ENCODE measurements around the gene CSNK1G3. TPM values are rescaled to one million over a fixed set of nuclear protein-coding genes. Genes with fewer than 3 reads are reported as not detected.

Gene CSNK1G3
- total RNA-seq, 1 donor from 2014 or later, result 63.9 TPM

DNA sequence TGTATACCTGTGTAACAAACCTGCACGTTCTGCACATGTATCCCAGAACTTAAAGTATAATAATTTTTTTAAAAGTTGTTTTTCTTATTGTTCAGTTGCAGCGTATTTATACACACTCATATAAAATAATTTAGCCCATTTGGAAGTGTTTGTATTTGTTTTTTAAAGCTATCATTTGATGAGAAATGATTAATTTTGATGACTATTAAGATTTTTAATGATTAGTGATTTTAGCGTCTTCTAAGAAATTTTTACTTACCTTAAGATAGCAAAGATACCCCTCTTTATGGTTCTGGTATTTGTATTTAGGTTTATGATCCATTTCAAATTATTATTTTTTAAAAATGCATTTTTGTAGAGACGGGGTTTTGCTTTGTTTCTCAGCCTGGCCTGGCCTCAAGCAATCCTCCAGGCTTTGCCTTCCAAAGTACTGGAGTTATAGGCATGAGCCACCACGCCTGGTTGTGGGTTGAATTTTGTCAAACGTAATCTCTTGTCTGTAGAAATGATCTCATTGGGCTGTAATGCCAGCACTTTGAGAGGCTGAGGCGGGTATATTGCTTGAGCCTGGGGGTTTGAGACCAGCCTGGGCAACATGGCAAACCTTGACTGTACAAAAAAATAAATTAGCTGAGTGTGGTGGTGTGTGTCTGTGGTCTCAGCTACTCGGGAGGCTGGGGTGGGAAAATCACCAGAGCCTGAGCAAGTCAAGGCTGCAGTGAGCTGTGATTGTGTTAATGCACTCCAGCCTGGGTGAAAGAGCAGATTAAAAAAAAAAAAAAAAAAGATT, 26.9 kb downstream of the CSNK1G3 start:
- no peak overlapping the region for H3K27ac Mint-ChIP-seq
- H3K36me3 Mint-ChIP-seq, result no peaks in the 10 kb centered on the region
- TF ChIP-seq, protein P1, sequence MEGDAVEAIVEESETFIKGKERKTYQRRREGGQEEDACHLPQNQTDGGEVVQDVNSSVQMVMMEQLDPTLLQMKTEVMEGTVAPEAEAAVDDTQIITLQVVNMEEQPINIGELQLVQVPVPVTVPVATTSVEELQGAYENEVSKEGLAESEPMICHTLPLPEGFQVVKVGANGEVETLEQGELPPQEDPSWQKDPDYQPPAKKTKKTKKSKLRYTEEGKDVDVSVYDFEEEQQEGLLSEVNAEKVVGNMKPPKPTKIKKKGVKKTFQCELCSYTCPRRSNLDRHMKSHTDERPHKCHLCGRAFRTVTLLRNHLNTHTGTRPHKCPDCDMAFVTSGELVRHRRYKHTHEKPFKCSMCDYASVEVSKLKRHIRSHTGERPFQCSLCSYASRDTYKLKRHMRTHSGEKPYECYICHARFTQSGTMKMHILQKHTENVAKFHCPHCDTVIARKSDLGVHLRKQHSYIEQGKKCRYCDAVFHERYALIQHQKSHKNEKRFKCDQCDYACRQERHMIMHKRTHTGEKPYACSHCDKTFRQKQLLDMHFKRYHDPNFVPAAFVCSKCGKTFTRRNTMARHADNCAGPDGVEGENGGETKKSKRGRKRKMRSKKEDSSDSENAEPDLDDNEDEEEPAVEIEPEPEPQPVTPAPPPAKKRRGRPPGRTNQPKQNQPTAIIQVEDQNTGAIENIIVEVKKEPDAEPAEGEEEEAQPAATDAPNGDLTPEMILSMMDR (IDR thresholded peaks at IDR 0.05; ENCODE audit: unreplicated experiment), result no peak
- no peaks in the 10 kb centered on the region for H3K27me3 Mint-ChIP-seq (ENCODE audit: low read depth)
- no peak for DNase-seq (ENCODE audit: low spot score in 2 of 2, unreplicated experiment in 2 of 2)
- H3K9me3 Mint-ChIP-seq, result no peaks in the 10 kb centered on the region
- H3K4me3 Mint-ChIP-seq, result no peak overlapping the region
- peaks cover 21% of the 10 kb centered on the region for H3K4me1 Mint-ChIP-seq

DNA sequence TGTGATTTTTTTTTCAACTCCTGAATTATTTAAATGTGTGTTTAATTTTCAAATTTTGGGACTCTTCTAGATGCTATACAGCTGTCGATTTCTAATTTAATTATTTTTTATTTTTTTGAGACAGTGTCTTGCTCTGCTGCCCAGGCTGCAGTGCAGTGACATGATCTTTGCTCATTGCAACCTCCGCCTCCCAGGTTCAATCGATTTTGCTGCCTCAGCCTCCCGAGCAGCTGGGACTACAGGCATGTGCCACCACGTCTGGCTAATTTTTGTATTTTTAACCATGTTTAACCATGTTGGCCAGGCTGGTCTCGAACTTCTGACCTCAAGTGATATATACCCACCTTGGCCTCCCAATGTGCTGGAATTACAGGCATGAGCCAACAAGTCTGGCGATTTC, 28.6 kb downstream of the CSNK1G3 start:
- H3K27ac Mint-ChIP-seq, result no peak overlapping the region
- no peaks in the 10 kb centered on the region for H3K36me3 Mint-ChIP-seq
- no peaks in the 10 kb centered on the region for H3K27me3 Mint-ChIP-seq (ENCODE audit: low read depth)
- H3K4me1 Mint-ChIP-seq, result peaks cover 21% of the 10 kb centered on the region
- DNase-seq (ENCODE audit: low spot score in 2 of 2, unreplicated experiment in 2 of 2), result no peak
- no peak overlapping the region for H3K4me3 Mint-ChIP-seq
- no peaks in the 10 kb centered on the region for H3K9me3 Mint-ChIP-seq
- TF ChIP-seq, protein P1 (IDR thresholded peaks at IDR 0.05; ENCODE audit: unreplicated experiment), result no peak

DNA sequence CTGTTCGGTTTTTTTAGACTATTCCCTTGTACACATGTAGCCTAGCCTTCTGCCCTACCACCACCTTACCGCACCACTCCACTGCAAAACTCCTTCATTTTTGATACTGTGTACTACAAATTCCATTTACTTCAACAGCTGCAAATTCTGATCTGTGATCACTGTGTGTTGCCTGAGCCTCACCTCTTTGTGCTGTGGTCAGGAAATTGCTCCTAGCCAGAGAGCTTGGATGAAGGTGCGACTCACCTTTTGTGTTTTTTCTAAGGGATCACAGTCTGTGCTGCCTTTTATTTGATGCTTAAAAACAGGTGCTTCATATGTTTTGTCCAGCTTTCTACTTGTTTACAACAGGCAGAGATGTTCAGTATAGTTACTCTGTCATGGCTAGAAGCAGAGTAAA, 31.5 kb downstream of the CSNK1G3 start:
- no peak overlapping the region for H3K4me3 Mint-ChIP-seq

DNA sequence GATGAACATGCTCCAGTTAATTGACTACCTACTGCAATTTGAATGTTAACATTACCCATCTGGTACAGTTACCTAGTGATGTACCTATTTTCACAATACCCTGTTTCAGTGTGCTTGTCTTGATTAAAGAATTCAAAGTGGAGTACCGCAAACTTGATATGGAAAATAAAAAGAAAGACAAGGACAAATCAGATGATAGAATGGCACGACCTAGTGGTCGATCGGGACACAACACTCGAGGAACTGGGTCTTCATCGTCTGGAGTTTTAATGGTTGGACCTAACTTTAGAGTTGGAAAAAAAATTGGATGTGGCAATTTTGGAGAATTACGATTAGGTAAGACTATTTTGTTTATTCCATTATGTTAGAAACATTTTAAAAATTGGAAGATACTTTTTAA, 33.5 kb downstream of the CSNK1G3 start:
- Mint-ChIP-seq H3K27me3 (ENCODE audit: low read depth) (no peaks in the 10 kb centered on the region), H3K36me3 (peaks cover 9% of the 10 kb centered on the region), H3K27ac (no peak overlapping the region), H3K4me1 (peaks cover 15% of the 10 kb centered on the region), H3K4me3 (no peak overlapping the region), H3K9me3 (no peaks in the 10 kb centered on the region)
- DNase-seq (ENCODE audit: low spot score in 2 of 2, unreplicated experiment in 2 of 2), result no peak
- TF ChIP-seq, protein P1 (IDR thresholded peaks at IDR 0.05; ENCODE audit: unreplicated experiment), result peak; percentile 37

More for the DNA sequence above, 31.5 kb downstream of the CSNK1G3 start:
- peak overlapping the region; percentile 27 for H3K27ac Mint-ChIP-seq
- TF ChIP-seq, protein P1 (IDR thresholded peaks at IDR 0.05; ENCODE audit: unreplicated experiment), result no peak
- H3K9me3 Mint-ChIP-seq, result no peaks in the 10 kb centered on the region
- H3K27me3 Mint-ChIP-seq (ENCODE audit: low read depth), result no peaks in the 10 kb centered on the region
- peaks cover 20% of the 10 kb centered on the region for H3K4me1 Mint-ChIP-seq
- peaks cover 4% of the 10 kb centered on the region for H3K36me3 Mint-ChIP-seq
- DNase-seq (ENCODE audit: low spot score in 2 of 2, unreplicated experiment in 2 of 2), result no peak

DNA sequence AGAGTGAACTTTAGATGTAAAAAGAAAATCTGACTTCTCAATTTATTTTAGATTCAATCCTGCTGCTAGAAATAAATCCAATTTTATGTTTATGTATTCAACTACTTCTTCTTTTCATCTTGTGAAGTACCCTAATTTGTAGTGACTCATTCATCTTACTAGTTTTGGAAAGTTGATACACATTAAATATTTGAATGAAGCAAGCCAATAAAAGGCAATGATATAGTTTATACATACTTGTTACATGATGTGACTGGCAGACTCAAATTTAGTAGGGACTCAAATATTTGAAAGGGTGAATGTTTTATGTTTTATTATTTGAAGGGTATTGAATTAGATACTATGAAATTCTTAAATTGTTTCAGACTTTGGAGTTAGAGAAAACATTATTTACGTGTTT, 34.7 kb downstream of the CSNK1G3 start:
- peaks cover 15% of the 10 kb centered on the region for H3K4me1 Mint-ChIP-seq
- no peak for DNase-seq (ENCODE audit: low spot score in 2 of 2, unreplicated experiment in 2 of 2)
- H3K36me3 Mint-ChIP-seq, result peaks cover 9% of the 10 kb centered on the region
- no peaks in the 10 kb centered on the region for H3K27me3 Mint-ChIP-seq (ENCODE audit: low read depth)
- no peaks in the 10 kb centered on the region for H3K9me3 Mint-ChIP-seq
- H3K4me3 Mint-ChIP-seq, result no peak overlapping the region
- no peak overlapping the region for H3K27ac Mint-ChIP-seq
- TF ChIP-seq, protein P1 (IDR thresholded peaks at IDR 0.05; ENCODE audit: unreplicated experiment), result no peak

All from mesothelial cell of epicardium (in vitro differentiated cells).